ENCODE data around the gene GNB4. TPM values are rescaled to one million over a fixed set of nuclear protein-coding genes. Genes with fewer than 3 reads are reported as not detected.

GNB4 gene
- 10 to 100 TPM; 63.9 to 91.8 (median 85.8) TPM for total RNA-seq

- intact Hi-C loops (cut with DNase I; ENCODE audit: low total_unique reads) = no loop called here
Observed at GRCh38 chr3:179451265-179452175, at the start of gene GNB4. TSS of gene GNB4 (minus strand) at chr3:179451470. CDS start at chr3:179426200, 25,270 bp downstream.

GRCh38 chr3:179495483-179495882, 44.2 kb upstream of the GNB4 start:
- intact Hi-C loops (cut with DNase I; ENCODE audit: low total_unique reads) = no loop called here
- no peak for DNase-seq (ENCODE audit: low spot score in 2 of 2)
- TF ChIP-seq POLR2A (IDR thresholded peaks at IDR 0.05) = no peak
- TF ChIP-seq CTCF (IDR thresholded peaks at IDR 0.05) = no peak
- no peak overlapping the region for H3K4me3 ChIP-seq (ENCODE audit: low read depth, poor library complexity, severe bottlenecking)

More at GRCh38 chr3:179451265-179452175, at the start of gene GNB4:
- peak within 1 kb of the TSS; percentile 69 for H3K4me3 ChIP-seq (ENCODE audit: low read depth, poor library complexity, severe bottlenecking)
- TF ChIP-seq POLR2A (IDR thresholded peaks at IDR 0.05) (no peak), CTCF (IDR thresholded peaks at IDR 0.05) (no peak)
- DNase-seq (ENCODE audit: low spot score in 2 of 2) = peak; percentile 70 to 94
- WGBS, 2 donors = 0 to 1% methylated on average over 30 to 51 of the region's 90 CpGs

GRCh38 chr3:179493260-179493659, 42.0 kb upstream of the GNB4 start:
- TF ChIP-seq POLR2A (IDR thresholded peaks at IDR 0.05) (no peak), CTCF (IDR thresholded peaks at IDR 0.05) (no peak)
- no peak for DNase-seq (ENCODE audit: low spot score in 2 of 2)
- intact Hi-C loops (cut with DNase I; ENCODE audit: low total_unique reads) = no loop called here
- H3K4me3 ChIP-seq (ENCODE audit: low read depth, poor library complexity, severe bottlenecking) = no peak overlapping the region

- no peak for TF ChIP-seq CTCF (IDR thresholded peaks at IDR 0.05)
- no peak for TF ChIP-seq POLR2A (IDR thresholded peaks at IDR 0.05)
- no peak for DNase-seq (ENCODE audit: low spot score in 2 of 2)
- intact Hi-C loops (cut with DNase I; ENCODE audit: low total_unique reads) = no loop called here
- H3K4me3 ChIP-seq (ENCODE audit: low read depth, poor library complexity, severe bottlenecking) = no peak overlapping the region
Observed at GRCh38 chr3:179488213-179488612, 36.9 kb upstream of the GNB4 start.

- H3K4me3 ChIP-seq (ENCODE audit: low read depth, poor library complexity, severe bottlenecking) = no peak overlapping the region
- WGBS, 2 donors = 78 to 85% methylated on average over 3 of the region's 3 CpGs
- DNase-seq (ENCODE audit: low spot score in 2 of 2) = no peak
- intact Hi-C loops (cut with DNase I; ENCODE audit: low total_unique reads) = no loop called here
- TF ChIP-seq CTCF (IDR thresholded peaks at IDR 0.05) = no peak
- no peak for TF ChIP-seq POLR2A (IDR thresholded peaks at IDR 0.05)
Observed at GRCh38 chr3:179486806-179487205, 35.5 kb upstream of the GNB4 start.

Data from lower leg skin (tissue), 4 donors.